ENCODE measurements around the gene WDR19. TPM values are rescaled to one million over a fixed set of nuclear protein-coding genes. Genes with fewer than 3 reads are reported as not detected.

Gene WDR19
- total RNA-seq, 4 donors from 2014 or later, result 53.6 to 71.2 (median 66.1) TPM

GRCh38 chr4:39255266-39255665, 72.9 kb downstream of the WDR19 start:
- TF ChIP-seq CTCF (IDR thresholded peaks at IDR 0.05; ENCODE audit: low read depth), result no peak

GRCh38 chr4:39255871-39256270, 73.5 kb downstream of the WDR19 start:
- TF ChIP-seq CTCF (IDR thresholded peaks at IDR 0.05; ENCODE audit: low read depth), result no peak

GRCh38 chr4:39256436-39256835, 74.1 kb downstream of the WDR19 start:
- no peak for TF ChIP-seq CTCF (IDR thresholded peaks at IDR 0.05; ENCODE audit: low read depth)

- TF ChIP-seq CTCF (IDR thresholded peaks at IDR 0.05; ENCODE audit: low read depth), result no peak
Measured at GRCh38 chr4:39259571-39260330, 77.4 kb downstream of the WDR19 start.

- TF ChIP-seq CTCF (IDR thresholded peaks at IDR 0.05; ENCODE audit: low read depth), result no peak
Measured at GRCh38 chr4:39263895-39264294, 81.6 kb downstream of the WDR19 start.

GRCh38 chr4:39274503-39274902, 92.2 kb downstream of the WDR19 start:
- TF ChIP-seq CTCF (IDR thresholded peaks at IDR 0.05; ENCODE audit: low read depth), result no peak

GRCh38 chr4:39278476-39278875, 96.1 kb downstream of the WDR19 start:
- no peak for TF ChIP-seq CTCF (IDR thresholded peaks at IDR 0.05; ENCODE audit: low read depth)
